Ovary (tissue), 3 donors: ENCODE results near the gene LINC00305.

Source experiments
- CTCF ChIP-seq, 3 donors: fragments of 450-650 bp in 2 of 3; fragments of 200-600 bp in 1 of 3; IDR thresholded peaks; one replicate each; pipeline versions ENCODE4 v1.5.1 to v1.8.0; 2016 to 2022; ENCODE audit warnings: antibody characterized with exemption in 3 of 3, mild to moderate bottlenecking in 1 of 3
- POLR2A ChIP-seq: fragments of 450-650 bp; IDR thresholded peaks from one replicate; pipeline ENCODE4 v1.6.1; 2017; ENCODE audit warnings: antibody characterized with exemption, mild to moderate bottlenecking, moderate library complexity
- donor health status: DM: no; HTN: no; CAD: no.

DNA sequence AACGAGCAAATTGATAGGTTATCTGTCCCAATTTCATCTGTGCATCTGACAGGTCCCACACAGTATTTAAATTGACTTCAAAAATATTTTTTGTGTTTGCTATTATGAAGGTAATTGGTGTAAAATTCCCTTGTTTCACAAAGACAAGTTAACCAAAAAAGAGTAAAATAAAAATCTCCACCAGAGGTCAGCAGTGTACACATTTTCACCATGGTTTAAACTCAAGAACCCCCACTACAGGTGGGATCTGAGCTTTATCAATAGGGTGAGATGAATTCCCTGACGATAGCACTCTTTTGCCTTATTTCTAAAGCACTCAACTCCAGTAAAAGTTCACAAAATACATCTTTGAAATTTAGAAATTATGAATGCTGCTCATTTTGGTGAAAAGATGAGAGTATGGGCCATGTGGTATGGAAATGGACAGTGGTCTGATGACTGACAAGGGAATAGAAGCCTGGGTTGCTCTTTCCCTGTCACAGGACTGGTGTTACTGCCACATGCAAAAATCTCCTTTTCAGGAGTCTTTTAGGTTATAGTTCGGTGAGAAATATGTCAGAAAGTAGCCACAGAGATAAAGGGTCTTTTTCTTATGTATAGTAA, 111.0 kb downstream of the LINC00305 start:
- peak in 1 of 3 donors; percentile 24 for TF ChIP-seq CTCF (IDR thresholded peaks at IDR 0.05)
- TF ChIP-seq POLR2A = no peak
